CD4-positive, alpha-beta T cell treated with Interleukin-1 beta for 1 hour (primary cell): ENCODE results near the gene PLS3.

Source experiments
- DNase-seq, 2 donors: peaks; one replicate each; pipeline ENCODE4 v3.0.0-alpha.2; 2020 to 2022

PLS3 gene

GRCh38 chrX:115571712-115572111 is 10.7 kb downstream of the PLS3 start:
- DNase-seq = no peak

- DNase-seq = no peak
Observed at GRCh38 chrX:115573185-115573584, 12.2 kb downstream of the PLS3 start.

- DNase-seq = no peak
Observed at GRCh38 chrX:115576676-115577075, 15.7 kb downstream of the PLS3 start.

GRCh38 chrX:115579327-115579726 is 18.4 kb downstream of the PLS3 start:
- no peak for DNase-seq

- no peak for DNase-seq
Observed at GRCh38 chrX:115579786-115580294, 18.9 kb downstream of the PLS3 start.

- DNase-seq = no peak
Observed at GRCh38 chrX:115581759-115582615, 21.0 kb downstream of the PLS3 start.

GRCh38 chrX:115582616-115583495 is 21.9 kb downstream of the PLS3 start:
- DNase-seq = no peak

- no peak for DNase-seq
Observed at GRCh38 chrX:115583496-115584004, 22.6 kb downstream of the PLS3 start.

GRCh38 chrX:115584696-115585095 is 23.7 kb downstream of the PLS3 start:
- no peak for DNase-seq

GRCh38 chrX:115588179-115588578 is 27.2 kb downstream of the PLS3 start:
- no peak for DNase-seq

GRCh38 chrX:115589419-115589818 is 28.4 kb downstream of the PLS3 start:
- no peak for DNase-seq

- DNase-seq = no peak
Observed at GRCh38 chrX:115591420-115591819, 30.4 kb downstream of the PLS3 start.

- DNase-seq = no peak
Observed at GRCh38 chrX:115591856-115592842, 31.2 kb downstream of the PLS3 start.

GRCh38 chrX:115592997-115593734 is 32.2 kb downstream of the PLS3 start:
- no peak for DNase-seq

- DNase-seq = no peak
Observed at GRCh38 chrX:115595049-115595448, 34.1 kb downstream of the PLS3 start.

- no peak for DNase-seq
Observed at GRCh38 chrX:115598556-115598955, 37.6 kb downstream of the PLS3 start.

- no peak for DNase-seq
Observed at GRCh38 chrX:115602308-115602707, 41.3 kb downstream of the PLS3 start.

GRCh38 chrX:115602729-115603389 is 41.9 kb downstream of the PLS3 start:
- no peak for DNase-seq

- no peak for DNase-seq
Observed at GRCh38 chrX:115603534-115604074, 42.6 kb downstream of the PLS3 start.

- no peak for DNase-seq
Observed at GRCh38 chrX:115606861-115607260, 45.9 kb downstream of the PLS3 start.

- no peak for DNase-seq
Observed at GRCh38 chrX:115609621-115610020, 48.6 kb downstream of the PLS3 start.
